ENCODE data around the gene ARMC10. TPM values are rescaled to one million over a fixed set of nuclear protein-coding genes. Genes with fewer than 3 reads are reported as not detected.
"Not testable (repeated sequence)": the region's sequence is repeated elsewhere in the genome, so short reads cannot be mapped to it uniquely, and the experiment has no call there.

The ARMC10 gene
- total RNA-seq, 1 donor from 2014 or later = 33.5 TPM

GRCh38 chr7:103101543-103101942 is 26.6 kb downstream of the ARMC10 start:
- H3K27ac ChIP-seq = no peak overlapping the region
- H3K4me1 ChIP-seq = no peaks in the 10 kb centered on the region
- TF ChIP-seq, protein P1, sequence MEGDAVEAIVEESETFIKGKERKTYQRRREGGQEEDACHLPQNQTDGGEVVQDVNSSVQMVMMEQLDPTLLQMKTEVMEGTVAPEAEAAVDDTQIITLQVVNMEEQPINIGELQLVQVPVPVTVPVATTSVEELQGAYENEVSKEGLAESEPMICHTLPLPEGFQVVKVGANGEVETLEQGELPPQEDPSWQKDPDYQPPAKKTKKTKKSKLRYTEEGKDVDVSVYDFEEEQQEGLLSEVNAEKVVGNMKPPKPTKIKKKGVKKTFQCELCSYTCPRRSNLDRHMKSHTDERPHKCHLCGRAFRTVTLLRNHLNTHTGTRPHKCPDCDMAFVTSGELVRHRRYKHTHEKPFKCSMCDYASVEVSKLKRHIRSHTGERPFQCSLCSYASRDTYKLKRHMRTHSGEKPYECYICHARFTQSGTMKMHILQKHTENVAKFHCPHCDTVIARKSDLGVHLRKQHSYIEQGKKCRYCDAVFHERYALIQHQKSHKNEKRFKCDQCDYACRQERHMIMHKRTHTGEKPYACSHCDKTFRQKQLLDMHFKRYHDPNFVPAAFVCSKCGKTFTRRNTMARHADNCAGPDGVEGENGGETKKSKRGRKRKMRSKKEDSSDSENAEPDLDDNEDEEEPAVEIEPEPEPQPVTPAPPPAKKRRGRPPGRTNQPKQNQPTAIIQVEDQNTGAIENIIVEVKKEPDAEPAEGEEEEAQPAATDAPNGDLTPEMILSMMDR (IDR thresholded peaks at IDR 0.05) = no peak
- no peak overlapping the region for H3K4me3 ChIP-seq
- no peaks in the 10 kb centered on the region for H3K9me3 ChIP-seq
- no peaks in the 10 kb centered on the region for H3K27me3 ChIP-seq (ENCODE audit: low read depth)
- intact Hi-C loops (cut with DNase I) = no loop called here
- DNase-seq (no peak), ATAC-seq (no peak)
- H3K36me3 ChIP-seq = peaks cover 68% of the 10 kb centered on the region

GRCh38 chr7:103106005-103106702 is 31.2 kb downstream of the ARMC10 start:
- no peaks in the 10 kb centered on the region for H3K27me3 ChIP-seq (ENCODE audit: low read depth)
- ATAC-seq (no peak), DNase-seq (no peak)
- no peak overlapping the region for H3K4me3 ChIP-seq
- no peak overlapping the region for H3K27ac ChIP-seq
- no peaks in the 10 kb centered on the region for H3K4me1 ChIP-seq
- H3K9me3 ChIP-seq = no peaks in the 10 kb centered on the region
- H3K36me3 ChIP-seq = peaks cover 36% of the 10 kb centered on the region
- intact Hi-C loops (cut with DNase I) = no loop called here
- TF ChIP-seq, protein P1 (IDR thresholded peaks at IDR 0.05) = no peak

DNA sequence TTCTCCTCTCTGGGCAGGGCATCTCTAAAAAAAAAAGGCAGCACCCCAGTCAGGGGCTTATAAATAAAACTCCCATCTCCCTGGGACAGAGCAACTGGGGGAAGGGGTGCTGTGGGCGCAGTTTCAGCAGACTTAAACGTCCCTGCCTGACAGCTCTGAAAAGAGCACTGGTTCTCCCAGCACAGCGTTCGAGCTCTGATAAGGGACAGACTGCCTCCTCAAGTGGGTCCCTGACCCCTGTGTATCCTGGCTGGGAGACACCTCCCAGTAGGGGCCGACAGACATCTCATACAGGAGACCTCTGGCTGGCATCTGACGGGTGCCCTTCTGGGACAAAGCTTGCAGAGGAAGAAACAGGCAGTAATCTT is 31.7 kb downstream of the ARMC10 start:
- H3K4me1 ChIP-seq; H3K4me3 ChIP-seq; intact Hi-C loops (cut with DNase I); H3K9me3 ChIP-seq; DNase-seq; H3K27me3 ChIP-seq (ENCODE audit: low read depth); ATAC-seq; H3K27ac ChIP-seq: not testable (repeated sequence)
- H3K36me3 ChIP-seq = peaks cover 32% of the 10 kb centered on the region

- ATAC-seq = no peak
- no peaks in the 10 kb centered on the region for H3K27me3 ChIP-seq (ENCODE audit: low read depth)
- no peaks in the 10 kb centered on the region for H3K9me3 ChIP-seq
- no peaks in the 10 kb centered on the region for H3K4me1 ChIP-seq
- intact Hi-C loops (cut with DNase I) = no loop called here
- TF ChIP-seq, protein P1 (IDR thresholded peaks at IDR 0.05) = no peak
- H3K36me3 ChIP-seq = peaks cover 10% of the 10 kb centered on the region
- no peak overlapping the region for H3K27ac ChIP-seq
- no peak for DNase-seq
- H3K4me3 ChIP-seq = no peak overlapping the region
Observed at GRCh38 chr7:103113164-103113563, 38.2 kb downstream of the ARMC10 start.

- DNase-seq (no peak), ATAC-seq (no peak)
- H3K27me3 ChIP-seq (ENCODE audit: low read depth) = no peaks in the 10 kb centered on the region
- intact Hi-C loops (cut with DNase I) = no loop called here
- H3K36me3 ChIP-seq = peaks cover 14% of the 10 kb centered on the region
- H3K4me1 ChIP-seq = no peaks in the 10 kb centered on the region
- H3K4me3 ChIP-seq = no peak overlapping the region
- H3K9me3 ChIP-seq = no peaks in the 10 kb centered on the region
- TF ChIP-seq, protein P1 (IDR thresholded peaks at IDR 0.05) = no peak
- no peak overlapping the region for H3K27ac ChIP-seq
Observed at GRCh38 chr7:103114576-103115008, 39.7 kb downstream of the ARMC10 start.

DNA sequence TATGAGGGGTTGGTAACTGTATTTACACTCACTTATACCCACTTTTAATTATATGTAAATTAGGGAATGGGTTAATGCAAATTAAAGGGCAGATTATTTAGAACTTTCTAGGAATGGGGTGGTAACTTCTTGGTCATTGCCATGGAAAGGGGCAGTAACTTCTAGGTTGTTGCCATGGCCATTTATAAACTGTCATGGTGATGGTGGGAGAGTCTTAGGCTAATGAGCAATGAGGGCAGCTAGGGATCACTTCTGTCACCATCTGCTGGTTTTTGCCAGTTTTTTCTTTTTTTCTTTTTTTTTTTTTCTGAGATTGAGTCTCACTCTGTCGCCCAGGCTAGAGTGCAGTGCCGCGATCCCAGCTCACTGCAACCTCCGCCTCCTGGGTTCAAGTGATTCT is 40.8 kb downstream of the ARMC10 start:
- ATAC-seq = no peak
- H3K4me3 ChIP-seq = no peak overlapping the region
- no peaks in the 10 kb centered on the region for H3K4me1 ChIP-seq
- H3K27ac ChIP-seq = no peak overlapping the region
- intact Hi-C loops (cut with DNase I) = no loop called here
- no peaks in the 10 kb centered on the region for H3K9me3 ChIP-seq
- TF ChIP-seq, protein P1 (IDR thresholded peaks at IDR 0.05) = no peak
- H3K27me3 ChIP-seq (ENCODE audit: low read depth) = no peaks in the 10 kb centered on the region
- H3K36me3 ChIP-seq = peaks cover 21% of the 10 kb centered on the region
- no peak for DNase-seq
